ENCODE data around the gene PRKCZ.

The PRKCZ gene

DNA sequence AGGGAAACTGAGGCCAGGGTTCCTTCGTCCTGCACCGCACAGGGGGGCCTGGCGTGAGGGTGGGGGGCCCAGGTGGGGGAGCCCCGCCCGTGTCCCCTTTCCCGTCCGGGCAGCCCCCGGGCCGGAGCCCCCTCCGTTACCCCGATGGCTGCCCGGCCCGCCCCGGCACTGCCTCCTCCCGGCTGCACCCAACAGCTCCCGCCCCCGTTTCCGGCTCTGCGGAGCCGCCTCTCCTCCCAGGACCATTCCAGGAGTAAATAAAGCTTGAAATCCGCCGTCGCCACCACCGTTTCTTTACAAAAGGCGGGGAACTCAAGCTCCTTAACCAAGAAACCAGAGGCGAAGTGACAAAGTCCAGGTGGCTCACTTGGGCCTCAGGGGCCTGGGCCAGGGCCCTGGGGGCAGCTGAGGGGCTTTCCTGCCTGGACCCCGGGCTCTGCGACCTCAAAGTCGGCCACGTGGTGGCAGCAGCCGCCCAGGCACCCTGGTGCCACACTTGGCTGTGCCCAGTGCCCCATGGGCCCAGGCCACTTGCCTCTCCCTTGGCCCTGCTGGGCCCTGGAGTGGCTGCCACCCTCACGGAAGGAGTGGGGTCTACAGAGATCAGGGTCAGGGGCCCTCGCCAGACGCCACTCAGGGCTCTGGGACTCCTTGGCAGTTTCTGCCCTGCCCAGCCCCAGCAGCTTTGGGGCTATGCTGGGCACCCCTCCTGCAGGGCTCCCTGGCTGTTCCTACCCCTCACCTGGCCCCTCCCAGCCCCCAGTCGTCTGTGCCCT, 144.9 kb downstream of the PRKCZ start:
- DNase-seq (ENCODE audit: low read depth in 2 of 2), result peak; percentile 78 to 79

GRCh38 chr1:2195785-2196184, 145.6 kb downstream of the PRKCZ start:
- DNase-seq (ENCODE audit: low read depth in 2 of 2), result no peak

- DNase-seq (ENCODE audit: low read depth in 2 of 2), result no peak
These were observed 146.9 kb downstream of the PRKCZ start for GRCh38 chr1:2196901-2197638.

DNA sequence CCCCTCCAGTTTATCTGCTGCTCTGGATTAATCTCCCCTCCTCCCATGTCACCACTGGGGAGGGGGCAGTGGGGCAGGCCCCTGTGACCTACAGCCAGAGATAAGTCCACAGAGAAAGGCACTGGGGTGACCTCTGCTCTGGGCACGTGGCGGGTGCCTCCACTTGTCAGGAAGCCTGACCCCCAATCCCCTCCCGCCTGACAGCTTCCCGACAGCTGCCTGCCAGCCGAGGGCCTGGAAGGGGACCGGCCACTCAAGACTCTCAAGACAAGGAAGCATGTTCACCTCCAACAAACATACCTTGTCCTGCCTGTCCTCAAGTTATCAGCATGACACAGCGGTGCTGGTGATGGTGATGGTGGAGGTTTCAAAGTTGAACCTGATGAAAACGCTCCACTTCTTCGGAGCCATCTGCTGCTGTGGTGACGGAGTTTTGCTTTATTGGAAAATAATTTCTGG, 147.5 kb downstream of the PRKCZ start:
- DNase-seq (ENCODE audit: low read depth in 2 of 2), result no peak

DNA sequence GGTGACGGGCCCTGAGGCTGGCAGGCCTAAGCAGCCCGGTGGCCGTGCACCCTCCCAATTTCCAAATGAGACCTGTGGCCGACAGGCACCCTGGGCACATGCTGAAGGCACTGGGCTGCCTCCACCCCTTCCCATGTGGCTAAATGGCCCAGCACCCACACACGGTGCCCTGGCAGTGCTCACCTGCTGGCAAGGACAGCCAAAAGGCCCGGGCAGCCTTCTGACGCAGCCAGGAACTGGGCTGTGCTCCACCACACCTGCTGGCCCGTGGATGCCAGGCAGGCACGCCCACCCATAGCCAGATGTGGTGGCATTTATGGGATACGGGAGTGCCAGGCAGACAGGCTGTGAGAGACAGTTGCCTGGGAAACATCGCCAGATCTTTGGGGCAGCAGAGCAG, 148.4 kb downstream of the PRKCZ start:
- no peak for DNase-seq (ENCODE audit: low read depth in 2 of 2)

DNA sequence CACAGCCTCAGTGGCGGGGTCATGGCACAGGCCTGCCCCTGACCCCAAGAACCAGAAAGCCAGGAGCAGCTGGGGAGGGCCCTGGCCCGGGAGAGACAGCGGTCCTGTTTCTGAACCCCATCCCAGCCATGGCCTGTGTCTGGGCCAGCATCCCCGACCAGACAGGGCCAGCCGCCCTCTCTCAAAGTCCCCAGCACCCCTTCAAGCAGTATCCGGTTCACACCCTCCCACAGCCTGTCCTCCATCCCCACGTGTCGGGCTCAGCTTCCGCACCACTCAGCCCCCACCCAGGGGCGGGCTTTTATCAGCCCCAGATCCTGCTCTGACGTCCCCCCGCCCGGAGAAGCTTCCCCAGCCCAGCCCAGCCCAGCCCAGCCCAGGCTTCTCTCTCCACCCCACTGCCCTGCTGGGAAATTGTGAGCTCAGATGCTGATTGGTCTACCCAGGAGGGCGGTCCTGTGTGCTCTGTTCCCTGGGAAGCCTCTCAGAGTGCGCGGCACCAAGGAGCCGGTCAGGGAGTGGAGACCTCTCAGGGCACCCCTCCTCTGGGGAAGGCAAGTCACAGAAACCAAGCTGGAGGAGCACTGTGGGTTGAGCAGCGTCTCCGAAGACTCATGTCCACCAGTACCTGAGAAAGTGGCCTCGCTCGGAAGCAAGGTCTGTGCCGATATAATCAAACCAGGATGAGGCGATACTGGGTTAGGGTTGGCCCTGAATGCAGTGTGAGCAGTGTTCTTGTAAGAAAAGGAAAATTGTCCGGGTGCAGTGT, 149.0 kb downstream of the PRKCZ start:
- DNase-seq (ENCODE audit: low read depth in 2 of 2), result peak; percentile 77 to 82

DNA sequence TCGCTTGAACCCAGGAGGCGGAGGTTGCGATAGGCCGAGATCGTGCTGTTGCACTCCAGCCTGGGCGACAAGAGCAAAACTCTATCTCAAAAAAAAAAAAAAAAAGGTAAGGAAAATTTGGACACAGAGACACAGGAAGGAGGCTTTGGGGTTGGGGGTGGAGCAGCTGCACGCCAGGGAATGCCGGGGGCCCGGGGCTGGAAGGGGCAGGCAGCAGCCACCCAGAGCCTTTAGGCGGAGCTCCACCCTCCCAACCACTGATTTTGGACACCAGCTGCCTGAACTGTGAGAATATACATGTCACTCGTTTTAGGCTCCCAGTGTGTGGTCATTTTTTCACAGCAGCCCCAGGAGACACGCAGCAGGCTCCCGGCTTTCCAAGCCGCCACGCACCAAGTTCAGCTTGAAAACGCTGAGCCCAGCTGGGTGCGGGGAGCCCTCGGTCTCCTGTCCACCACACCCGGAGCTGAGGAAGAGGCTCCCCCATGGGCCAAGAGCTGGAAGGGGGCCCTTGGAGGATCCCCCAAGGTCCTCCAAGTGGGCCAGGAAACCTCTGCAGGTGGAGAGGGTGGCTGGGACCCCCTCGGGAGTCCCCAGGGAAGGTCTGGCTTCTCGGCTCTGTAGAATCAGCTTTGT, 150.2 kb downstream of the PRKCZ start:
- no peak for DNase-seq (ENCODE audit: low read depth in 2 of 2)

- DNase-seq (ENCODE audit: low read depth in 2 of 2), result no peak
These were observed 150.9 kb downstream of the PRKCZ start for GRCh38 chr1:2201062-2201461.

GRCh38 chr1:2202008-2202575, 151.9 kb downstream of the PRKCZ start:
- DNase-seq (ENCODE audit: low read depth in 2 of 2), result no peak

- no peak for DNase-seq (ENCODE audit: low read depth in 2 of 2)
These were observed 152.8 kb downstream of the PRKCZ start for GRCh38 chr1:2202843-2203601.

- DNase-seq (ENCODE audit: low read depth in 2 of 2), result no peak
These were observed 153.6 kb downstream of the PRKCZ start for GRCh38 chr1:2203671-2204414.

DNA sequence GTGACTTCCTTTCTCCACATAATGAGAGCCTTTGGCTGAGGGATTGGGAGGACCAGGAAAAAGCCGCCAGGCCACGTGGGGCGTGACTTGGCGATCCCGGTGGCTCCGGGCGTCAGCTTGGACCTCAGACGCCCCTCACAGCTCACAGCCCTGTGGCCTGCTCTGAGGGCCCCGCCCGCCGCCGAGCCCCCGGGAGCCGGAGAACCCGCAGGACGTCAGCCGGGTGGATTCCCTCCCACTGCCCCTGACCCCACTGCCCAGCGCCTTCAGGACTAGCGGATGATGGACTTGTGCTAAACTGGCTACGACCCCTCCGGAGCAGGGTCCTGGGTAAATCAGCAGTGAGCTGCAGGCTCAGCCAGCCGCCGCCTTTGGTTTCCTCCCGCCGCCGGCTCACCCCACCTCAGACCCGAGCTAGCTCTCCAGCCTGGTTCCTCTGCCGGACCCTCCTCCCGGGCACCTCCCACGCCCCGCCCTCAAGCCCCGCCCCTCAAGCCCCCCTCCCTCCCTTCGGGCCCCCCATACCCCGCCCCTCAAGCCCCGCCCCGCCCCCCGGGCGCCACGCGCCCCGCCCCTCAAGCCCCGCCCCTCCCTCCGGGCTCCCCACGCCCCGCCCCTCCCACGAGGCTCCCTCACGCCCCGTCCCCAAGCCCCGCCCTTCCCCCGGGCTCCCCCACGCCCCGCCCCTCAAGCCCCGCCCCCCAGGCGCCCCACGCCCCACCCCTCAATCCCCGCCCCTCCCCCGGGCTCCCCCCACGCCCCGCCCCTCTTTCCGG, 154.4 kb downstream of the PRKCZ start:
- DNase-seq (ENCODE audit: low read depth in 2 of 2), result peak in 1 of 2 donors; percentile 35

DNA sequence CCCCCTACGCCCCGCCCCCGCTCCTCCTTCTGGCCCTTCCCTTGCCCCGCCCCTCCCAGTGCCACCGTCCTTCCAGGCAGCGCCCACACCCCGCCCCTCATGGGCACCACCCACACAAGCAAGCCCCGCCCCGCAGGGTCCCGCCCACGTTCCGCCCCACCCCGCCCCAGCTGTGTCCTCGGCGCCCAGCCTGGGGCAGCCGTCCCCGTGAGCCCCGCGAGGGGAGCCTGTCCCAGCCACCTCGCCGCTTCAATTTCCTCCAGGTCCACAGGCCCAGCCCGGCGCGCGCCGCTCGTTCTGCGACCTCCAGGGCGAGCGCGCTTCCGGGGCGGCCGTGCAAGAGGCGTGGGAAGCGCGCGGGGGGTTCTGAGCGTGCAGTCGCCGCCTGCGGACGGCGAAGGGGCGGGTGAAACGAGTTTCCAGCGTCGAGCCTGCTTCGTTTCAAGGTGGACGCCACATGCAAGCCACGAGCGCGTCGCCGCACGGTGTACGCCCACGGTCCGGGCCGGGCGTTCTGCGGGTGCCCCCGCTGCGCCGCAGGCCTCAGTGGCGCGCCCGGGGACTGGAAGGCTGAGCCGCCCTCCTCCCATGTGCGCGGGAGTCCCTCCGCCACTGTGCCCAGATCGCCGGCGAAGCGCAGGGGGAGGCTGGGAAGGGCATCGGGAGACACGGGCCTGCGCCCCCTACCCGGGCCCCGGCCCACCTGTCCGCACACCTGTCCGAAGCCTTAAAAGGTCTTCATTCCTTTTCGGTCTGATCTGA, 155.2 kb downstream of the PRKCZ start:
- peak; percentile 84 for DNase-seq (ENCODE audit: low read depth in 2 of 2)

GRCh38 chr1:2206813-2207487, 156.7 kb downstream of the PRKCZ start:
- DNase-seq (ENCODE audit: low read depth in 2 of 2), result no peak

DNA sequence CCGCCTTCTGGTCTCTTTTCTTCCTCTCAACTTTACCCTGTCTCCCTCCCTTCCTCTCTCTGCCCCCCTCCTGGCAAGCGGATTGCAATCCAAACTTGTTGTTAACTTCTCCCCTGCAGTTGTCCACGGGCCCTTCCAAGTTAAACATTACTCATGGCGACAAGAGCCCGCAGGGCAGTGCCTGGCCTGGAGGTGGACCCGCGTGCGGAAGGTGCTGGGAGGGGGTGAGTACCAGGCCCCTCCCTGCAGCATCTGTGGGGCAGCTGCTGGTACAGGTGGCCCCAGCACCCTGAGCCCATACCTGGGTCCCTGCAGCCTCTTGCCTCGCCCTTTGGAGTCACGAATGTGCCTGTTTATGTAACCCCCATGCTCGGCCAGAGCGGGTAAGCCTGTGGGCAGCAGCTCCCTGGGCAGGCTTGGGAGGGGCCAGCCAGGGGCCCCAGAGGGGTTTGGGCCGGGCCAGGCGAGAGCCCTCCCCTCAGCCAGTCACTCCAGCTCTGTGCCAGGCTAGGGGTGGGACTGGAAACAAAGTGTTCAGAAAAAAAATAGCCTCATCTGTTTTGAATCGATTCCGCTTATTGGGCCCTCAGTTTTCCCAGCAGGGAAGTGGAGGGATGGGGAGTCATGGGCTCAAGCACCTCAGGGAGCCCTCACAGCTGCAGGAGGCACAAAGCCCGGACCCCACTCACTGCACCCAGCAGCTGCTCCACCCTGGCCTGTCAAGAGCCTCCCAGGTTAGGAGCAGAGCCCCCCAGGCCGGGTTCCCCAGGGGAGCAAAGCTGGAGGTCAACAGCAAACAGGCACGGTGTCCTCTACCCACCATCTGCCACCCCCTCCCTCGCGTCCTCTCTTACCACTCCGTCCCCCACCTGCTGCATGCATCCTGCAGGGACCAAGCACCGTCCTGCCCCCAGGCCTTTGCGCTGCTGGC, 158.4 kb downstream of the PRKCZ start:
- no peak for DNase-seq (ENCODE audit: low read depth in 2 of 2)

- DNase-seq (ENCODE audit: low read depth in 2 of 2), result no peak
These were observed 159.3 kb downstream of the PRKCZ start for GRCh38 chr1:2209400-2210083.
